Measurements from ENCODE around the gene SMC4.

The SMC4 gene

GRCh38 chr3:160454995-160455394 lies 55.5 kb downstream of the SMC4 start:
- TF ChIP-seq CTCF (conservative IDR thresholded peaks at IDR 0.05; ENCODE audit: low read depth): no peak
- POLR2A ChIA-PET (ENCODE audit: low non-redundant PET): no interaction called here
- DNase-seq (ENCODE audit: low spot score): no peak
- CTCF ChIA-PET: interaction anchor here (0.5 to 0.6 kb wide), 2 partner anchors 262 to 282 kb away, joined by 3 read pairs; no protein-coding TSS in a partner anchor
- H3K27ac ChIP-seq: no peak overlapping the region

GRCh38 chr3:160455846-160456245 lies 56.4 kb downstream of the SMC4 start:
- no peak for TF ChIP-seq CTCF (conservative IDR thresholded peaks at IDR 0.05; ENCODE audit: low read depth)
- DNase-seq (ENCODE audit: low spot score): no peak
- POLR2A ChIA-PET (ENCODE audit: low non-redundant PET): no interaction called here
- CTCF ChIA-PET: no interaction called here
- H3K27ac ChIP-seq: no peak overlapping the region

GRCh38 chr3:160458151-160458550 lies 58.7 kb downstream of the SMC4 start:
- TF ChIP-seq CTCF (conservative IDR thresholded peaks at IDR 0.05; ENCODE audit: low read depth): no peak
- ChIA-PET POLR2A (ENCODE audit: low non-redundant PET) (no interaction called here), CTCF (no interaction called here)
- DNase-seq (ENCODE audit: low spot score): no peak
- H3K27ac ChIP-seq: no peak overlapping the region

GRCh38 chr3:160459450-160459970 lies 60.1 kb downstream of the SMC4 start:
- no peak for DNase-seq (ENCODE audit: low spot score)
- ChIA-PET CTCF (no interaction called here), POLR2A (ENCODE audit: low non-redundant PET) (interaction anchor here (1.5 kb wide), 1 partner anchor 10 kb away, joined by 3 read pairs; the partner anchor contains the start of gene TRIM59)
- no peak overlapping the region for H3K27ac ChIP-seq
- TF ChIP-seq CTCF (conservative IDR thresholded peaks at IDR 0.05; ENCODE audit: low read depth): no peak

GRCh38 chr3:160460033-160460432 lies 60.6 kb downstream of the SMC4 start:
- TF ChIP-seq CTCF (conservative IDR thresholded peaks at IDR 0.05; ENCODE audit: low read depth): no peak
- CTCF ChIA-PET: no interaction called here
- POLR2A ChIA-PET (ENCODE audit: low non-redundant PET): interaction anchor here (1.5 kb wide), 1 partner anchor 10 kb away, joined by 3 read pairs; the partner anchor contains the start of gene TRIM59
- DNase-seq (ENCODE audit: low spot score): no peak
- H3K27ac ChIP-seq: no peak overlapping the region

GRCh38 chr3:160464321-160464720 lies 64.9 kb downstream of the SMC4 start:
- DNase-seq (ENCODE audit: low spot score): no peak
- TF ChIP-seq CTCF (conservative IDR thresholded peaks at IDR 0.05; ENCODE audit: low read depth): no peak
- ChIA-PET POLR2A (ENCODE audit: low non-redundant PET) (no interaction called here), CTCF (interaction anchor here (0.6 kb wide), 1 partner anchor 100 kb away, joined by 3 read pairs; no protein-coding TSS in a partner anchor)
- no peak overlapping the region for H3K27ac ChIP-seq

All from RWPE1 (cell line).